Mucosa of descending colon (tissue), 3 donors: ENCODE data around the gene MEI1. TPM values are rescaled to one million over a fixed set of nuclear protein-coding genes. Genes with fewer than 3 reads are reported as not detected.
A peak's percentile ranks its signal among the peaks of the same experiment; 100 is the strongest.

ENCODE experiments used
- ATAC-seq: fragments of 200-7000 bp; cut with Tn5 transposase; one replicate; pipeline ENCODE4 v1.9.1; 2020; ENCODE audit warnings: mild to moderate bottlenecking, moderate library complexity
- DNase-seq, 3 donors: peaks; one replicate each; pipeline ENCODE4 v3.0.0-alpha.2; 2020
- H3K36me3 ChIP-seq: fragments of 200-600 bp; one replicate; pipeline ENCODE4 v1.8.0; 2021; ENCODE audit warnings: low read depth, mild to moderate bottlenecking
- H3K4me1 ChIP-seq: fragments of 200-600 bp; one replicate; pipeline ENCODE4 v1.8.0; 2021; ENCODE audit warnings: low read depth, mild to moderate bottlenecking
- H3K4me3 ChIP-seq: fragments of 200-600 bp; one replicate; pipeline ENCODE4 v1.8.0; 2021; ENCODE audit warnings: mild to moderate bottlenecking
- H3K9me3 ChIP-seq: fragments of 200-600 bp; one replicate; pipeline ENCODE4 v1.8.0; 2021; ENCODE audit warnings: mild to moderate bottlenecking
- intact Hi-C, 2 donors: fragments of 100-400 bp; cut with DNase I in 1 of 2; cut with micrococcal nuclease in 1 of 2; formaldehyde crosslinking; loops; one replicate each; pipeline versions ENCODE4 v1.11.0 to v1.11.1; 2022; cut with DNase I, micrococcal nuclease
- total RNA-seq, 3 donors: library from RNA; stranded (reverse); fragmentation: NEBNext Ultra II Directional in 2 of 3; extraction: Animal tissue kit (Norgen Biotek cat#: 25700) in 2 of 3; gene quantifications; one replicate each; pipeline versions ENCODE4 v1.2.1 to v1.2.4, GENCODE V29; 2021 to 2023
- TF ChIP-seq, protein P1 (sequence below): fragments of 200-600 bp; IDR thresholded peaks from one replicate; pipeline ENCODE4 v1.8.0; 2022; ENCODE audit warnings: antibody characterized with exemption, mild to moderate bottlenecking
- donor health status: DM: no; HTN: no; CAD: no; lungs with moderate emphysema.
- donor health status: DM: no; HTN: no; CAD: no.
- donor health status: DM: no; HTN: yes; CAD: no.

Gene MEI1
- total RNA-seq, 3 donors from 2014 or later = 1.4 to 6.4 (median 1.8) TPM

DNA sequence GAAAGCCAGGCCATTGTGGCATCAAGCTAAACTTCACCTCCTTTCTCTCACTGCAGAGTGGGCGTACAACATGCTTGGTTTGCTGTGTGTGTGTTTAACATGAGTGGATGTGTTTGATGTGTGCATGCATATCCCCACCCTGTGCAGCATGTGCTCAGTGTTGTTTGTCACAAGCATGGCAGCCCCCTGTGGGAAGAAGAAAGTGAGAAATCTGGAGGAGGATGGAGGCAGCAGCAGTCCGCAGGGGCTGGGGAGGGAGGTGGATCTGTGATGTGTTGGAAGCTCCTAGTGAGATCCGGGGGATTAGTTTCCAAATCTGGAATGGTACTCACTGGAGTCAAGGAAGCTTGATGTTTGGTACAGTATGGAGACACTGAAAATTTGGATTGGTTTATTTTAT lies 77.1 kb downstream of the MEI1 start:
- TF ChIP-seq, protein P1, sequence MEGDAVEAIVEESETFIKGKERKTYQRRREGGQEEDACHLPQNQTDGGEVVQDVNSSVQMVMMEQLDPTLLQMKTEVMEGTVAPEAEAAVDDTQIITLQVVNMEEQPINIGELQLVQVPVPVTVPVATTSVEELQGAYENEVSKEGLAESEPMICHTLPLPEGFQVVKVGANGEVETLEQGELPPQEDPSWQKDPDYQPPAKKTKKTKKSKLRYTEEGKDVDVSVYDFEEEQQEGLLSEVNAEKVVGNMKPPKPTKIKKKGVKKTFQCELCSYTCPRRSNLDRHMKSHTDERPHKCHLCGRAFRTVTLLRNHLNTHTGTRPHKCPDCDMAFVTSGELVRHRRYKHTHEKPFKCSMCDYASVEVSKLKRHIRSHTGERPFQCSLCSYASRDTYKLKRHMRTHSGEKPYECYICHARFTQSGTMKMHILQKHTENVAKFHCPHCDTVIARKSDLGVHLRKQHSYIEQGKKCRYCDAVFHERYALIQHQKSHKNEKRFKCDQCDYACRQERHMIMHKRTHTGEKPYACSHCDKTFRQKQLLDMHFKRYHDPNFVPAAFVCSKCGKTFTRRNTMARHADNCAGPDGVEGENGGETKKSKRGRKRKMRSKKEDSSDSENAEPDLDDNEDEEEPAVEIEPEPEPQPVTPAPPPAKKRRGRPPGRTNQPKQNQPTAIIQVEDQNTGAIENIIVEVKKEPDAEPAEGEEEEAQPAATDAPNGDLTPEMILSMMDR = no peak
- no peak for DNase-seq
- Histone ChIP-seq H3K36me3 (no peaks in the 10 kb centered on the region), H3K4me1 (peaks cover 3% of the 10 kb centered on the region), H3K9me3 (no peaks in the 10 kb centered on the region), H3K4me3 (no peak overlapping the region)
- intact Hi-C loops = no loop called here
- ATAC-seq = no peak

DNA sequence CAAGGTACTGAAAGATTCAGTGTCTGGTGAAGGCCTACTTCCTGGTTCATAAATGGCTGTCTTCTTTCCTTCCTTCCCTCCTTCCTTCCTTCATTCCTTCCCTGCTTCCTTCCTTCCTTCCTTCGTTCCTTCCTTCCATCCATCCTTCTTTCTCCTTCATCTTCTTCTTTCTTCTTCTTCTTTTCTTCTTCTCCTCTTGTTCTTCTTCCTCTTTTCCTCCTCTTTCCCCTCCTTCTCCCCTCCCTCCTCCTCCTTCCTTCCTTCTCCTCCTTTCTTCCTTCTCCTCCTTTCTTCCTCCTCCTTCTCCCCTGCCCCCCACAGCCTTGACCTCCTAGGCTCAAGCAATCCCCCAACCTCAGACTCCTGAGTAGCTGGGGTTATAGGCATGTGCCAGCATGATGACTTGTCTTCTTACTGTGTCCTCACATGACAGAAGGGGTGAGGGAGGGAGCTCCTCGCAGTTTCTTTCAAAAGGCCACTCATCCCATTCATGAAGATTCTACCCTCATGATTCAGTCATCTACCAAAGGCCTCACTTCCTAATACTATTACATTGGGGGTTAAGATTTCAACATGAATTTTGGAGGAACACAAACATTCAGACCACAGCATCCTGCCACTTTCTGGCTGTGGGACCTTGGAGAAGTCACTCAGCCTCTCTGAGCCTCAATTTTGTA lies 78.6 kb downstream of the MEI1 start:
- Histone ChIP-seq H3K9me3 (no peaks in the 10 kb centered on the region), H3K4me1 (peaks cover 3% of the 10 kb centered on the region), H3K36me3 (no peaks in the 10 kb centered on the region), H3K4me3 (no peak overlapping the region)
- intact Hi-C loops = no loop called here
- TF ChIP-seq, protein P1 = no peak
- DNase-seq (no peak), ATAC-seq (no peak)

DNA sequence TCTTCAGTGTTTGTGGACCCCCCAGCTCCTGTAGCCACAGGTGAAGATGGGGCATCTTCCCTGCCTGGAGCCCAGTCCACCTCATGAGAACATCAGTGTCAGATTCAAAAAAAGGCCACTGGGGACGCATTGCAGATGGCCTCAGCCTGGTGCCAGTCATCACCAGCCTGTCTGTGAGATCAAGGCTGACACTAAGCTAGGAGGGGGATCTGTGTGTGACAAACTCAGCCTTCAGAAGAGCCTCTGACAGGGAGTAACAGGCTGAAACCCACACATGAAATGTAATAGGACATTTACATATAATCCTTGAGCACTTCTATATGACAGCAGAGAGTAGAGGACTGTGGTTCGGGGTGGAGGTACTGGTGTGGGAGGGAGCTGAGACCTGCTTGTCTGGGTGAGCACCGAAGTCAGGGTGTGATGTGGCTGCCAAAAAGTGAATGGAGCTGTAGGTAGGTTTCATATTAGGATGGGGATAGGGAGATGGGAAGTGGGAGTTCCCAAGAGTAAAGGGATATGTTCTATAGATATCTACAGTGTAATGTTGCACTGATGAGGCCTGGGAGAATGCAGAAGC lies 80.7 kb downstream of the MEI1 start:
- intact Hi-C loops = no loop called here
- TF ChIP-seq, protein P1 = no peak
- no peaks in the 10 kb centered on the region for H3K36me3 ChIP-seq
- no peak overlapping the region for H3K4me3 ChIP-seq
- H3K9me3 ChIP-seq = no peaks in the 10 kb centered on the region
- DNase-seq = no peak
- H3K4me1 ChIP-seq = peaks cover 3% of the 10 kb centered on the region
- no peak for ATAC-seq

DNA sequence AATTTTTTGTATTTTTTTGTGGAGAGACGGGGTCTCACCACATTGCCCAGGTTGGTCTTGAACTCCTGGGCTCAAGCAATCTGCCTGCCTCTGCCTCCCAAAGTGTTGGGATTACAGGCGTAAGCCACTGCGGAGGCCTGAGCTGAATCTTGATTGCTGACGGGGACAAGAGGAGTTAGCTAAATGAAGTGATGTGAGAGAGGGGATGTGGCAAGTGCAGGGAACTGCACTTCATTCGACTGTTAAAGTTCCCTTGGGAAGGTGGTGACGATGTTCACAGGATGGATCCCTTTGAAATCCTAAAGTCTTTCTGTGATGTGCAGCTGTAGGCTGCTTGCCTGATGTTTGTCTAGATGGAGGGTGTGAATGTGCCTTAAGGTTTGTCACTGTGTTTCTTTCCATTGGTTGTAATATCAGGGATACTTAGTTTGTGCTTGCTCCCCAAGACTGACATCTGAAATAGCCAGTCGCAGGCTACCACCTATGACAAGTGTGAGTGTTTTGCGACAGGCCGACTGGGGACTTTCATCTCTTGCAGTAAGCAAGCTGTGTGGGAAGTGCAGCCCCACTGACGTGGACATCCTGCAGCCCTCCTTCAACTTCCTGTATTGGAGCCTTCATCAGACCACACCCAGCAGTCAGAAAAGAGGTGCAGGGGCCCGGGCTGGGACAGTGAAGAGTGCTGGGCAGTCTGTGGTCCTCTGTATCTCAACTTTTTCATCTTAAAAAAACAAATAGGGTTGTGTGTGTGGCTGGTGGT lies 81.6 kb downstream of the MEI1 start:
- H3K4me3 ChIP-seq = no peak overlapping the region
- H3K9me3 ChIP-seq = no peaks in the 10 kb centered on the region
- TF ChIP-seq, protein P1 = no peak
- peak; percentile 64 to 93 (median 77) for DNase-seq
- peak; percentile 94 for ATAC-seq
- intact Hi-C loops = no loop called here
- H3K36me3 ChIP-seq = no peaks in the 10 kb centered on the region
- H3K4me1 ChIP-seq = peaks cover 3% of the 10 kb centered on the region

DNA sequence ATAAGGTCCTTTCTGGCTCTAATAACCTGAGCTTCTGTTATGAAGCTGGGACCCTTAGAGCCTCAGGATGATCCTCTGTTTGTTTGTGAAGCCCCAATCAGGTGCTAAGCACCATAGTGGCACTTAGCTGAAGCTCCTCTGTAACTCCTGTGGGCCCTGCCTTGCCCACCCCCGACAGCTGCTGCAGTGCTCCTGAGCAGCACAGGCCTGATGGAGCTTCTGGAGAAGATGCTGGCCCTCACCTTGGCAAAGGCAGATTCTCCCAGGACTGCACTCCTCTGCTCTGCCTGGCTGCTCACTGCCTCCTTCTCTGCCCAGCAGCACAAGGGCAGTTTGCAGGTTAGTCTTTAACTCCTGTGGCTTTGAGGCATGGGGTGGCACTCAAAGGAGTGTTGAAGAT lies 82.2 kb downstream of the MEI1 start:
- ATAC-seq (peak; percentile 31), DNase-seq (no peak)
- TF ChIP-seq, protein P1 = no peak
- H3K9me3 ChIP-seq = no peaks in the 10 kb centered on the region
- H3K36me3 ChIP-seq = no peaks in the 10 kb centered on the region
- H3K4me3 ChIP-seq = no peak overlapping the region
- H3K4me1 ChIP-seq = peaks cover 3% of the 10 kb centered on the region
- intact Hi-C loops = no loop called here
